Epithelial cell of proximal tubule (primary cell): ENCODE measurements around the gene NFASC. TPM values are rescaled to one million over a fixed set of nuclear protein-coding genes. Genes with fewer than 3 reads are reported as not detected.

Experiments used
- DNase-seq: peaks from one replicate; pipeline ENCODE4 v3.0.0-alpha.2; 2011; ENCODE audit warnings: low read depth
- H3K4me3 ChIP-seq: 2 replicates; pipeline ENCODE4 v1.5.1; 2011; ENCODE audit warnings: low read depth, mild to moderate bottlenecking, low read length
- CTCF ChIP-seq: conservative IDR thresholded peaks from 2 replicates; pipeline ENCODE4 v1.5.1; 2012; ENCODE audit warnings: low read depth, mild to moderate bottlenecking, low read length
- total RNA-seq: library from RNA; depleted of rRNA; stranded (reverse); fragments of >200 nt; gene quantifications from 2 replicates; pipeline ENCODE4 v1.2.3, GENCODE V29; 2015

The NFASC gene
- total RNA-seq, 1 donor from 2014 or later = 0.29 TPM

GRCh38 chr1:204873176-204873575 lies 2.5 kb downstream of the NFASC start:
- H3K4me3 ChIP-seq = no peak overlapping the region
- no peak for TF ChIP-seq CTCF
- no peak for DNase-seq

GRCh38 chr1:204873714-204874113 lies 3.1 kb downstream of the NFASC start:
- TF ChIP-seq CTCF = no peak
- no peak for DNase-seq
- no peak overlapping the region for H3K4me3 ChIP-seq

- TF ChIP-seq CTCF = no peak
Observed at GRCh38 chr1:204874274-204874673, 3.6 kb downstream of the NFASC start.

GRCh38 chr1:204875255-204875654 lies 4.6 kb downstream of the NFASC start:
- no peak for TF ChIP-seq CTCF
- no peak for DNase-seq
- no peak overlapping the region for H3K4me3 ChIP-seq

More at GRCh38 chr1:204874274-204874673, 3.6 kb downstream of the NFASC start:
- DNase-seq = no peak
- H3K4me3 ChIP-seq = no peak overlapping the region

- H3K4me3 ChIP-seq = no peak overlapping the region
- no peak for TF ChIP-seq CTCF
- no peak for DNase-seq
Observed at GRCh38 chr1:204878621-204879234, 8.1 kb downstream of the NFASC start.

GRCh38 chr1:204879351-204879750 lies 8.7 kb downstream of the NFASC start:
- no peak for DNase-seq
- TF ChIP-seq CTCF = no peak
- no peak overlapping the region for H3K4me3 ChIP-seq

GRCh38 chr1:204880906-204881305 lies 10.2 kb downstream of the NFASC start:
- no peak for DNase-seq
- H3K4me3 ChIP-seq = no peak overlapping the region
- no peak for TF ChIP-seq CTCF
